ENCODE results near the gene NNAT.
A peak's percentile ranks its signal among the peaks of the same experiment; 100 is the strongest.

Gene NNAT

DNA sequence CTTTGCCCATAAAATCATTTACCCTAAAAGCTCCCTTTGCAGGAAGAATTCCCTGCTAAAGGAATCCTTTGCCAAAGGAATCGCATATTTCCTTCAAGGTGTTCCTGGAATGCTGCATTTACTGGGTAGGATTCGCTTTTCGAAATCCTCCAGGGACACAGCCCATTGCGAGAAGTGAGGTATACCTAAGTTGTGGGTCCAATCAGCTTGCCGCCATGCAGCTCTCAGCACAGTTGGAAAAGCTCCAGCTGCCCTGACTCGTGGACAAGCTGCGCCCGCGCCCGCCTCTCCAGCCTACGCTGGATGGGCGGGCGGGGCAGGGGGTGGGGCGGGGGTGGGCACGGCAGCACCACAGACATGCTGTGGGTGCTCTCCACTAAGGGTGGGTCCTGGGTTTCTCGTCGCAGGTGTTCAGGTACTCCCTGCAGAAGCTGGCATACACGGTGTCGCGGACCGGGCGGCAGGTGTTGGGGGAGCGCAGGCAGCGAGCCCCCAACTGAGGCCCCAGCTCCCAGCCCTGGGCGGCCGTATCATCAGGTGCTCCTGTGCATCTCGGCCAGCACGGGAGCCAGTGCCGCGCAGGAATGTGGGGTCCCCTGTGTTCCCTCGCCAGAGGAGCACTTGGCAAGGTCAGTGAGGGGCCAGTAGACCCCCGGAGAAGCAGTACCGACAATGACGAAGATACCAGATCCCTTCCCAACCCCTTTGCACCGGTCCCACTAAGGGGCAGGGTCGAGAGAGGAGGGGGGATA, 1.4 kb downstream of the NNAT start:
- H3K9me3 ChIP-seq (replicated peaks in 1 of 2; ENCODE audit: control insufficient read depth in 2 of 2, insufficient read depth in 1 of 2, low read depth in 1 of 2, low read length in 2 of 2), result peaks cover 2 to 41% of the 10 kb centered on the region in 2 donors
- no peak overlapping the region for H3K4me3 ChIP-seq (ENCODE audit: low read length in 2 of 2)
- peak overlapping the region; percentile 32 for H2BK5ac ChIP-seq (ENCODE audit: low read length)
- no peak overlapping the region for H2BK15ac ChIP-seq (ENCODE audit: low read length)
- H3K36me3 ChIP-seq (replicated peaks in 1 of 2; ENCODE audit: control insufficient read depth in 2 of 2, insufficient read depth in 2 of 2, low read length in 2 of 2), result peaks cover 0 to 61% of the 10 kb centered on the region in 2 donors
- no peak overlapping the region for H2BK120ac ChIP-seq (ENCODE audit: low read depth, low read length)
- peak overlapping the region; percentile 41 for H3K18ac ChIP-seq (ENCODE audit: low read length)
- H4K91ac ChIP-seq (ENCODE audit: low read depth, low read length, poor library complexity), result no peak overlapping the region
- peak overlapping the region; percentile 91 for H2BK12ac ChIP-seq (ENCODE audit: low read length)
- H2AK5ac ChIP-seq (ENCODE audit: low read depth, low read length), result peak overlapping the region; percentile 11
- no peaks in the 10 kb centered on the region for H3K27me3 ChIP-seq (ENCODE audit: control insufficient read depth in 3 of 3, insufficient read depth in 3 of 3, low read depth in 1 of 3, low read length in 3 of 3)
- no peak overlapping the region for H3K9ac ChIP-seq (ENCODE audit: low read depth, low read length, poor library complexity)
- no peak overlapping the region for H2AFZ ChIP-seq (ENCODE audit: low read length)
- H3K27ac ChIP-seq (replicated peaks; ENCODE audit: low read length), result no peak overlapping the region
- H3K23ac ChIP-seq (ENCODE audit: low read depth, low read length, poor library complexity), result peak overlapping the region; percentile 78
- DNase-seq (ENCODE audit: low spot score), result no peak
- no peak overlapping the region for H3K4ac ChIP-seq (ENCODE audit: low read length)
- peak overlapping the region; percentile 35 for H3K4me2 ChIP-seq (ENCODE audit: insufficient read depth, low read length, poor library complexity, severe bottlenecking)
- H3K79me1 ChIP-seq (ENCODE audit: low read depth, low read length), result peaks cover 28% of the 10 kb centered on the region
- no peak overlapping the region for H4K8ac ChIP-seq (ENCODE audit: low read depth, low read length)
- peaks cover 22 to 24% of the 10 kb centered on the region in 2 donors for H3K4me1 ChIP-seq (ENCODE audit: control insufficient read depth in 2 of 2, insufficient read depth in 1 of 2, low read depth in 1 of 2, low read length in 2 of 2)
- H3K14ac ChIP-seq (ENCODE audit: low read length), result peak overlapping the region; percentile 57
- WGBS, 2 donors (ENCODE audit: extremely low coverage in 2 of 2, insufficient read length in 2 of 2, insufficient replicate concordance in 1 of 2), result no CpG with 5 or more reads among the region's 36 CpGs

DNA sequence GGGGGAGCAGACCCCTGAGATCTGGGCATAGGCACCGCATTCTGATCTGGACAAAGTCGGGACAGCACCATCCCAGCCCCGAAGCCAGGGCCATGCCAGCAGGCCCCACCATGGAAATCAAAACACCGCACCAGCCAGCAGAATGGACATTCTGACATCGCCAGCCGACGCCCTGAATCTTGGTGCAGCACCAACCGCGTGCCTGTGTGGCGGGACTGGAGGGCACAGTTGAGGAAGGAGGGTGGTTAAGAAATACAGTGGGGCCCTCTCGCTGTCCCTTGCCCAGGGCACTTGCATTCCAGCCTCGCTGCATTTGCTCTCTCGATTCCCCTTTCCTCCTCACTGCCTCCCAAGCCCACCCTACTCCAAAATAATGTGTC, 2.0 kb downstream of the NNAT start:
- Histone ChIP-seq H3K27ac (replicated peaks; ENCODE audit: low read length) (no peak overlapping the region), H4K8ac (ENCODE audit: low read depth, low read length) (no peak overlapping the region)
- WGBS, 2 donors (ENCODE audit: extremely low coverage in 2 of 2, insufficient read length in 2 of 2, insufficient replicate concordance in 1 of 2), result no CpG with 5 or more reads among the region's 13 CpGs

DNA sequence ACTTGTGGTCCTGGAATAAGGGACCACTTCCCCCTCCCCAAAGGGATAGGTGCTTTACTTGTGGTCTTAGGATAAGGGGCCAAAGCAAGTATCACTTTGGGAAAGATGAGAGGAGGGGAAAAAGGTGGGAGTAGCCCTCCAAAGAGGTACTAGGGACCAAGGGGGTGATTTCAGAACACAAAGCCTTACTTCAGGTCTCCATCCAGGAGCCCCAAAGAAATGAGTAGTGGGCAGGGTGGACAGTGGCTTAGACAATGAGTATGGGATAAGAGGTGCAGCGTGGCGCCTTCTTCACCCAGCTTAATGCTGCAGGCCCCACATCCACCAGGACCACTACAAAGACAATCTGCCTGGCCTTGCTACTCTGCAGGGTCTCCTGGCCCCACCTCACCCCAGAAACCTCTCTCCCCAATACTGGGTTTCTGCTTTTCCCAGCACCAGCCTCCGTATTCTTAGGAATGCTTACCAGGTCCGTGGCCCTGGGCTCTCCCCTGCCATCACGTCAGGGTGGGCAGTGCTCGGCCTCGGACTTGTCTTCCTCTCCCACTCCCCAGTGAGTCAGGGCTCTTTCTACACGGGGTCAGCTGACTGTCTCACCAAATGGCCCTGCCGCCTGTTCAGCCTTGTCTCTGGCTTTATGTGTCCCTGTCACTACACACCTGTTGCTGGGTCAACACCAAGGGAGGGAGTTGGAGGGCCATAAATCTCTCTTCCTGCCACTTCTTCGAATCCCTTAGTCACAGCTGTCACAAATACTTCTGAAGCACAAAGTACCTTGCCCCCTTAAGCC, 3.1 kb downstream of the NNAT start:
- Histone ChIP-seq H4K8ac (ENCODE audit: low read depth, low read length) (no peak overlapping the region), H2AK5ac (ENCODE audit: low read depth, low read length) (no peak overlapping the region), H3K4ac (ENCODE audit: low read length) (no peak overlapping the region), H2BK15ac (ENCODE audit: low read length) (no peak overlapping the region), H3K36me3 (replicated peaks in 1 of 2; ENCODE audit: control insufficient read depth in 2 of 2, insufficient read depth in 2 of 2, low read length in 2 of 2) (peaks cover 0 to 44% of the 10 kb centered on the region in 2 donors), H3K27me3 (ENCODE audit: control insufficient read depth in 3 of 3, insufficient read depth in 3 of 3, low read depth in 1 of 3, low read length in 3 of 3) (no peaks in the 10 kb centered on the region), H2BK5ac (ENCODE audit: low read length) (no peak overlapping the region), H3K79me1 (ENCODE audit: low read depth, low read length) (peaks cover 30% of the 10 kb centered on the region), H3K9ac (ENCODE audit: low read depth, low read length, poor library complexity) (no peak overlapping the region), H3K9me3 (replicated peaks in 1 of 2; ENCODE audit: control insufficient read depth in 2 of 2, insufficient read depth in 1 of 2, low read depth in 1 of 2, low read length in 2 of 2) (peaks cover 2 to 41% of the 10 kb centered on the region in 2 donors), H3K4me1 (ENCODE audit: control insufficient read depth in 2 of 2, insufficient read depth in 1 of 2, low read depth in 1 of 2, low read length in 2 of 2) (peaks cover 19 to 21% of the 10 kb centered on the region in 2 donors), H4K91ac (ENCODE audit: low read depth, low read length, poor library complexity) (no peak overlapping the region), H3K14ac (ENCODE audit: low read length) (no peak overlapping the region), H3K18ac (ENCODE audit: low read length) (no peak overlapping the region), H2AFZ (ENCODE audit: low read length) (no peak overlapping the region), H3K27ac (replicated peaks; ENCODE audit: low read length) (no peak overlapping the region), H3K4me3 (ENCODE audit: low read length in 2 of 2) (no peak overlapping the region), H2BK12ac (ENCODE audit: low read length) (no peak overlapping the region), H3K4me2 (ENCODE audit: insufficient read depth, low read length, poor library complexity, severe bottlenecking) (no peak overlapping the region), H3K23ac (ENCODE audit: low read depth, low read length, poor library complexity) (no peak overlapping the region), H2BK120ac (ENCODE audit: low read depth, low read length) (no peak overlapping the region)
- DNase-seq (ENCODE audit: low spot score), result no peak
- WGBS, 2 donors (ENCODE audit: extremely low coverage in 2 of 2, insufficient read length in 2 of 2, insufficient replicate concordance in 1 of 2), result no CpG with 5 or more reads among the region's 10 CpGs

More for the DNA sequence above, 2.0 kb downstream of the NNAT start:
- peak overlapping the region; percentile 57 for H3K14ac ChIP-seq (ENCODE audit: low read length)
- peak overlapping the region; percentile 91 for H2BK12ac ChIP-seq (ENCODE audit: low read length)
- H3K79me1 ChIP-seq (ENCODE audit: low read depth, low read length), result peaks cover 30% of the 10 kb centered on the region
- H2AK5ac ChIP-seq (ENCODE audit: low read depth, low read length), result peak overlapping the region; percentile 50
- H3K4me2 ChIP-seq (ENCODE audit: insufficient read depth, low read length, poor library complexity, severe bottlenecking), result peak overlapping the region; percentile 35
- peaks cover 2 to 41% of the 10 kb centered on the region in 2 donors for H3K9me3 ChIP-seq (replicated peaks in 1 of 2; ENCODE audit: control insufficient read depth in 2 of 2, insufficient read depth in 1 of 2, low read depth in 1 of 2, low read length in 2 of 2)
- H4K91ac ChIP-seq (ENCODE audit: low read depth, low read length, poor library complexity), result no peak overlapping the region
- peaks cover 0 to 55% of the 10 kb centered on the region in 2 donors for H3K36me3 ChIP-seq (replicated peaks in 1 of 2; ENCODE audit: control insufficient read depth in 2 of 2, insufficient read depth in 2 of 2, low read length in 2 of 2)
- no peak for DNase-seq (ENCODE audit: low spot score)
- H3K23ac ChIP-seq (ENCODE audit: low read depth, low read length, poor library complexity), result peak overlapping the region; percentile 78
- peak overlapping the region; percentile 41 for H3K18ac ChIP-seq (ENCODE audit: low read length)
- H2BK120ac ChIP-seq (ENCODE audit: low read depth, low read length), result no peak overlapping the region
- H2AFZ ChIP-seq (ENCODE audit: low read length), result no peak overlapping the region
- no peak overlapping the region for H2BK15ac ChIP-seq (ENCODE audit: low read length)
- H3K4me1 ChIP-seq (ENCODE audit: control insufficient read depth in 2 of 2, insufficient read depth in 1 of 2, low read depth in 1 of 2, low read length in 2 of 2), result peaks cover 17 to 20% of the 10 kb centered on the region in 2 donors
- no peak overlapping the region for H3K4me3 ChIP-seq (ENCODE audit: low read length in 2 of 2)
- H3K27me3 ChIP-seq (ENCODE audit: control insufficient read depth in 3 of 3, insufficient read depth in 3 of 3, low read depth in 1 of 3, low read length in 3 of 3), result no peaks in the 10 kb centered on the region
- H3K4ac ChIP-seq (ENCODE audit: low read length), result no peak overlapping the region
- no peak overlapping the region for H3K9ac ChIP-seq (ENCODE audit: low read depth, low read length, poor library complexity)
- peak overlapping the region; percentile 32 for H2BK5ac ChIP-seq (ENCODE audit: low read length)

Measured in neuronal stem cell (in vitro differentiated cells).